Mammary epithelial cell (primary cell): ENCODE data around the gene CRYBA1.

Experiments
- EZH2 ChIP-seq: IDR thresholded peaks from 2 replicates; pipeline ENCODE4 v1.6.1; 2012; ENCODE audit warnings: low read length, inconsistent platforms, borderline replicate concordance
- TF ChIP-seq, protein P1 (sequence below), 2 donors: IDR thresholded peaks in 1 of 2; conservative IDR thresholded peaks in 1 of 2; 2 replicates each; pipeline ENCODE4 v1.5.1; 2011 to 2012; ENCODE audit warnings: inconsistent platforms in 2 of 2, low read length in 2 of 2, mild to moderate bottlenecking in 2 of 2, control low read depth in 1 of 2, low read depth in 1 of 2; ENCODE audit not compliant: insufficient read depth in 1 of 2; ENCODE audit errors: extremely low read depth in 1 of 2

DNA sequence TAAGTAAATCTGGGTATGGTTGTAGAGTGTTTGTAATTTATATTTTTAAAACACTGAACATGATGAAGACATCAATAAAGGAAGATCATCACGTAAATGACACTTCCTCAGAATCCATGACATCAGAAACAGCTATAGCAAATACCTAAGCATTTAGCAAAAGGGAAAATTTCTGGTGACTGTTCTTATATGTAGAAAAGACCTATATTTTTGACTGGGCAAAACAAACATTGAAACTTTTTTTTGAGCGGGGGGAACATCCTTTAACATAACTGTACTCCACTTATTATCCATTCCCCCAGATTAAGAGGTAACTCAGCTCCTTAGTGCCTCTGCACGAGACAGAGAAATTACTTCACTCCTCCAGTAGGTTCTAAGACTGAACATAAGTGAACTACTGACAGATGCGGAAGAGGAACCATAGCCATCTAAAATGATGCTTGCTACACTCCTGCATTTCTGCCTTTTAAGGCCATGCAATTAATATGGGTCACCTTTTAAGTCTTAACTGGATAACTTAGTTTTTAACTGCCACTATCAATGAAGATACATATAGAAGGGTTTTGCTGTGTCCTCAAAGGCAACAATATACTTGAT, 9.4 kb downstream of the CRYBA1 start:
- TF ChIP-seq, protein P1, sequence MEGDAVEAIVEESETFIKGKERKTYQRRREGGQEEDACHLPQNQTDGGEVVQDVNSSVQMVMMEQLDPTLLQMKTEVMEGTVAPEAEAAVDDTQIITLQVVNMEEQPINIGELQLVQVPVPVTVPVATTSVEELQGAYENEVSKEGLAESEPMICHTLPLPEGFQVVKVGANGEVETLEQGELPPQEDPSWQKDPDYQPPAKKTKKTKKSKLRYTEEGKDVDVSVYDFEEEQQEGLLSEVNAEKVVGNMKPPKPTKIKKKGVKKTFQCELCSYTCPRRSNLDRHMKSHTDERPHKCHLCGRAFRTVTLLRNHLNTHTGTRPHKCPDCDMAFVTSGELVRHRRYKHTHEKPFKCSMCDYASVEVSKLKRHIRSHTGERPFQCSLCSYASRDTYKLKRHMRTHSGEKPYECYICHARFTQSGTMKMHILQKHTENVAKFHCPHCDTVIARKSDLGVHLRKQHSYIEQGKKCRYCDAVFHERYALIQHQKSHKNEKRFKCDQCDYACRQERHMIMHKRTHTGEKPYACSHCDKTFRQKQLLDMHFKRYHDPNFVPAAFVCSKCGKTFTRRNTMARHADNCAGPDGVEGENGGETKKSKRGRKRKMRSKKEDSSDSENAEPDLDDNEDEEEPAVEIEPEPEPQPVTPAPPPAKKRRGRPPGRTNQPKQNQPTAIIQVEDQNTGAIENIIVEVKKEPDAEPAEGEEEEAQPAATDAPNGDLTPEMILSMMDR (conservative IDR thresholded peaks at IDR 0.05 in 1 of 2, IDR thresholded peaks at IDR 0.05 in 1 of 2; ENCODE audit: extremely low read depth in 1 of 2, insufficient read depth in 1 of 2, low read depth in 1 of 2, low read length in 2 of 2): no peak
- TF ChIP-seq EZH2: no peak
